Keratinocyte (primary cell): Measurements from ENCODE around the gene GOLGA5.

ENCODE experiments used
- EZH2 ChIP-seq: IDR thresholded peaks from one replicate; pipeline ENCODE4 v1.6.1; 2012; ENCODE audit warnings: inconsistent platforms, mild to moderate bottlenecking, low read length, moderate library complexity
- TF ChIP-seq, protein P1 (sequence below), 3 experiments: IDR thresholded peaks in 1 of 3; conservative IDR thresholded peaks in 1 of 3; optimal IDR thresholded peaks in 1 of 3; 2 replicates in 2 of 3; 3 replicates in 1 of 3; pipeline versions ENCODE3 to v1.5.1; 2011; ENCODE audit warnings: low read length in 3 of 3, mild to moderate bottlenecking in 3 of 3, moderate library complexity in 2 of 3, control low read depth in 1 of 3, inconsistent platforms in 1 of 3; ENCODE audit not compliant: insufficient read depth in 2 of 3; ENCODE audit errors: extremely low read depth in 1 of 3

DNA sequence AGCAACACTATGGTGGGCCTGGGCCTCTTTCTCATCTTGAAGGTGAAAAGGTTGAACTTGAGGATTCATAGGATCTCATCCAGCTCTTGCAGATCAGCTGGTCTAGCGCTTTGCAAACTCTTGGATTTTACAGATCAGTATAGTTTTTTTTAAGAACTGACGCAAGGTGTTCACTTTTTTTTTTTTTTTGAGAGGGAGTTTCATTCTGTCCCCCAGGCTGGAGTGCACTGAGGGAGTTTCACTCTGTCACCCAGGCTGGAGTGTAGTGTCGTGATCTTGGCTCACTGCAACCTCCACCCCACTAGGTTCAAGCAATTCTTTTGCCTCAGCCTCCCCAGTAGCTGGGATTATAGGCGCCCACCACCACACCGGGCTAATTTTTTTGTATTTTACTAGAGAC, 25.3 kb upstream of the GOLGA5 start:
- no peak for TF ChIP-seq EZH2
- TF ChIP-seq, protein P1, sequence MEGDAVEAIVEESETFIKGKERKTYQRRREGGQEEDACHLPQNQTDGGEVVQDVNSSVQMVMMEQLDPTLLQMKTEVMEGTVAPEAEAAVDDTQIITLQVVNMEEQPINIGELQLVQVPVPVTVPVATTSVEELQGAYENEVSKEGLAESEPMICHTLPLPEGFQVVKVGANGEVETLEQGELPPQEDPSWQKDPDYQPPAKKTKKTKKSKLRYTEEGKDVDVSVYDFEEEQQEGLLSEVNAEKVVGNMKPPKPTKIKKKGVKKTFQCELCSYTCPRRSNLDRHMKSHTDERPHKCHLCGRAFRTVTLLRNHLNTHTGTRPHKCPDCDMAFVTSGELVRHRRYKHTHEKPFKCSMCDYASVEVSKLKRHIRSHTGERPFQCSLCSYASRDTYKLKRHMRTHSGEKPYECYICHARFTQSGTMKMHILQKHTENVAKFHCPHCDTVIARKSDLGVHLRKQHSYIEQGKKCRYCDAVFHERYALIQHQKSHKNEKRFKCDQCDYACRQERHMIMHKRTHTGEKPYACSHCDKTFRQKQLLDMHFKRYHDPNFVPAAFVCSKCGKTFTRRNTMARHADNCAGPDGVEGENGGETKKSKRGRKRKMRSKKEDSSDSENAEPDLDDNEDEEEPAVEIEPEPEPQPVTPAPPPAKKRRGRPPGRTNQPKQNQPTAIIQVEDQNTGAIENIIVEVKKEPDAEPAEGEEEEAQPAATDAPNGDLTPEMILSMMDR (optimal IDR thresholded peaks at IDR 0.05 in 1 of 3, IDR thresholded peaks at IDR 0.05 in 1 of 3, conservative IDR thresholded peaks at IDR 0.05 in 1 of 3; ENCODE audit: extremely low read depth in 1 of 3, insufficient read depth in 2 of 3, low read length in 3 of 3) = no peak
